Measurements from ENCODE around the gene MPP2.

DNA sequence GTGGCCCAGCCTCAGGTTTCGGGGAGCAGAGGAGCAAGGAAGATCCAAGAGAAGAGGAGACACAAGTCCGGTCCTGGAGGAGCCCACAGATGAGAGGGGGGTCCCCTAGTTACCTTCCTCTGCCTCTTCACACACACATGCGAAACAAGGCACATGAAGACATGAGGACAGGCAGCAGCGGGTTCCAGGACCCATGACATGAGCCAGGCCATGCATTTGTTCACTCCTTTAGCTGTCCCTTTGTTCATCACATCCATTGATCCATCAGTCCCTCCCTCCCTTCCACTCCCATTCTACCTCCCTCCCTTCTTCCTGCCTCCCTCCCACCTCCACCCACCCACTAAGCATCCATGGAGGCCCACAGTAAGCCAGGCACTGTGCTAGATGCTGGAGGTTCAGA lies 25.6 kb upstream of the MPP2 start:
- no peak for TF ChIP-seq CTCF (IDR thresholded peaks at IDR 0.05; ENCODE audit: low read depth, low read length)
- TF ChIP-seq EZH2phosphoT487 (IDR thresholded peaks at IDR 0.05; ENCODE audit: low read depth), result no peak

Measured in OCI-LY3 (cell line).